GM18907 (cell line): ENCODE results near the gene VPS9D1.
"Not testable (repeated sequence)": the region's sequence is repeated elsewhere in the genome, so short reads cannot be mapped to it uniquely, and the experiment has no call there.

Source experiments
- ATAC-seq: cut with Tn5 transposase; IDR thresholded peaks from one replicate; pipeline ENCODE4 v1.9.1; 2021; ENCODE audit warnings: mild to moderate bottlenecking, moderate library complexity; ENCODE audit not compliant: unreplicated experiment

The VPS9D1 gene

GRCh38 chr16:89695086-89695874 lies 25.4 kb downstream of the VPS9D1 start:
- no peak for ATAC-seq

- ATAC-seq: not testable (repeated sequence)
These were observed 26.0 kb downstream of the VPS9D1 start for GRCh38 chr16:89694784-89695085.

GRCh38 chr16:89693931-89694783 lies 26.5 kb downstream of the VPS9D1 start:
- no peak for ATAC-seq

GRCh38 chr16:89693289-89693731 lies 27.4 kb downstream of the VPS9D1 start:
- ATAC-seq: no peak

- no peak for ATAC-seq
These were observed 28.6 kb downstream of the VPS9D1 start for GRCh38 chr16:89691986-89692569.

GRCh38 chr16:89691231-89691985 lies 29.3 kb downstream of the VPS9D1 start:
- no peak for ATAC-seq

- ATAC-seq: no peak
These were observed 30.3 kb downstream of the VPS9D1 start for GRCh38 chr16:89690392-89690901.

GRCh38 chr16:89689621-89690020 lies 31.1 kb downstream of the VPS9D1 start:
- not testable (repeated sequence) for ATAC-seq

- no peak for ATAC-seq
These were observed 31.6 kb downstream of the VPS9D1 start for GRCh38 chr16:89689142-89689541.

GRCh38 chr16:89688395-89688794 lies 32.3 kb downstream of the VPS9D1 start:
- no peak for ATAC-seq

GRCh38 chr16:89687092-89687940 lies 33.4 kb downstream of the VPS9D1 start:
- peak; percentile 58 for ATAC-seq

GRCh38 chr16:89686520-89687091 lies 34.1 kb downstream of the VPS9D1 start, which contains the start of gene CDK10:
CDK10 (plus strand) TSS chr16:89686689; CDS start chr16:89686711, 22 bp downstream.
- ATAC-seq: peak; percentile 78

GRCh38 chr16:89685916-89686315 lies 34.8 kb downstream of the VPS9D1 start:
- ATAC-seq: no peak

- no peak for ATAC-seq
These were observed 42.4 kb downstream of the VPS9D1 start for GRCh38 chr16:89678258-89678657.

GRCh38 chr16:89672177-89672941 lies 48.3 kb downstream of the VPS9D1 start:
- ATAC-seq: no peak

- not testable (repeated sequence) for ATAC-seq
These were observed 49.1 kb downstream of the VPS9D1 start for GRCh38 chr16:89671565-89671964.

GRCh38 chr16:89670496-89671431 lies 49.9 kb downstream of the VPS9D1 start:
- ATAC-seq: no peak
